ENCODE data around the gene KCNMB4. TPM values are rescaled to one million over a fixed set of nuclear protein-coding genes. Genes with fewer than 3 reads are reported as not detected.

Gene KCNMB4
- total RNA-seq, 1 donor from 2014 or later: 6.3 TPM

DNA sequence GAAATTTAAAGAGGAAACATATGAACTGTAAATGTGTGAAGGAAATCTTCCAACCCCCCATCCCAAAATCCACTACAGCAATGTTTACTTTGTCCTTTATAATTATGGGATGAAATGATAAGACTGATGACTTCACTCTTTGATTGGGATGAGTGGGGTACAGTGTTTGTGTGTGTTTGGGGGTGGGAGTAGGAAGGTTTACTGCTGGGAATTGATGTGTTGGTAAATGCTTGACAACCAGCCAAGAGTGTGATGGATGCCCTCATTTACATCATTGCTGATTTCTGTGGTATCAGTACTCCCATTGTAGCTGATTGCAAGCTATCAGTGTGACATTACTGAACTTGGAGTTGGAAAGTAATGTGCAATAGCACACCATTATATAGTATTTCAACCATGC, 90.9 kb downstream of the KCNMB4 start:
- Histone ChIP-seq H3K9ac (ENCODE audit: low read depth in 1 of 3, low read length in 3 of 3) (no peak overlapping the region), H3K36me3 (ENCODE audit: control insufficient read depth in 3 of 3, insufficient read depth in 3 of 3, low read length in 3 of 3) (no peaks in the 10 kb centered on the region), H3K27me3 (ENCODE audit: control insufficient read depth in 3 of 3, insufficient read depth in 3 of 3, low read length in 3 of 3) (no peaks in the 10 kb centered on the region), H3K27ac (ENCODE audit: low read depth, low read length) (no peak overlapping the region), H3K9me3 (ENCODE audit: control insufficient read depth in 3 of 3, low read length in 3 of 3) (no peaks in the 10 kb centered on the region), H3K4me3 (ENCODE audit: low read length in 3 of 3) (no peak overlapping the region), H3K4me1 (ENCODE audit: control insufficient read depth in 3 of 3, insufficient read depth in 3 of 3, low read length in 3 of 3) (no peaks in the 10 kb centered on the region)

DNA sequence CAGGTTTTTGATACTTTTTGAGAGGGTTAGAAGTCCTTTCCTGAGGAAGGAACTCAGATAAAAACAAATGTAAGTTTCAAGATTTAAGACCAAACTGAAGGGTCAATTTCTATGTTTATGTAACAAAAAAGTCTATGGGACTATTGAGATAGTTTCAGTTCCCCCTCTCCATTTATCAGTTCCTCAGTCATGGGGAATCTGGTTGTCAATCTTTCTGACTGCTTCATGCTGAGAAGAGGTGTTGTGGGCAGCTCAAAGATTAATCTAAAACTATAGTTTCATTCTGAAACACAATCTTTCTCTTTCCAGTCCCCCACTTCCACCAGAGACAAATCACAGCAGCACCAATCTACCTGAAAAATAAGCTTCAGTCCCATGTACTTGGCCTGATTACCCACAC, 93.7 kb downstream of the KCNMB4 start:
- H3K27ac ChIP-seq (ENCODE audit: low read depth, low read length): no peak overlapping the region
- no peaks in the 10 kb centered on the region for H3K27me3 ChIP-seq (ENCODE audit: control insufficient read depth in 3 of 3, insufficient read depth in 3 of 3, low read length in 3 of 3)
- H3K36me3 ChIP-seq (ENCODE audit: control insufficient read depth in 3 of 3, insufficient read depth in 3 of 3, low read length in 3 of 3): no peaks in the 10 kb centered on the region
- no peaks in the 10 kb centered on the region for H3K4me1 ChIP-seq (ENCODE audit: control insufficient read depth in 3 of 3, insufficient read depth in 3 of 3, low read length in 3 of 3)
- no peak overlapping the region for H3K9ac ChIP-seq (ENCODE audit: low read depth in 1 of 3, low read length in 3 of 3)
- H3K9me3 ChIP-seq (ENCODE audit: control insufficient read depth in 3 of 3, low read length in 3 of 3): no peaks in the 10 kb centered on the region
- no peak overlapping the region for H3K4me3 ChIP-seq (ENCODE audit: low read length in 3 of 3)

DNA sequence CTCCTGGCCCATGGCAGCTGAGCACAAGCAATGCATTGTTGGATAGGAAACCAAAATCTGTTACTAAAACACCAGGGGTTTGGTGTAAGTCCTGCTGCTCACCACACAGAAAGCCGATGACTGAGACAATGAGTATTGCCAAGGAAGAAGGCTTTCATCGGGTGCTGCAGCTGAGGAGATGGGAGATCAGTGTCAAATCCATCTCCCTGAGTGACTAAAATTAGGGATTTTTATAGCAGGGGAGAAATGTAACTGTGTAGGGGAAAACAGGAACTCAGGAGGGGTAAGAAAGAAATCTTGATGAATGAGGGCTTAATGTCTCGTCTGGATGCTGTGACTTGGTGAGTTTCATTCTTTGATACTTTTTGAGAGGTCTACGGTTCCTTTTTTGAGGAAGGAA, 97.9 kb downstream of the KCNMB4 start:
- H3K4me3 ChIP-seq (ENCODE audit: low read length in 3 of 3): no peak overlapping the region

DNA sequence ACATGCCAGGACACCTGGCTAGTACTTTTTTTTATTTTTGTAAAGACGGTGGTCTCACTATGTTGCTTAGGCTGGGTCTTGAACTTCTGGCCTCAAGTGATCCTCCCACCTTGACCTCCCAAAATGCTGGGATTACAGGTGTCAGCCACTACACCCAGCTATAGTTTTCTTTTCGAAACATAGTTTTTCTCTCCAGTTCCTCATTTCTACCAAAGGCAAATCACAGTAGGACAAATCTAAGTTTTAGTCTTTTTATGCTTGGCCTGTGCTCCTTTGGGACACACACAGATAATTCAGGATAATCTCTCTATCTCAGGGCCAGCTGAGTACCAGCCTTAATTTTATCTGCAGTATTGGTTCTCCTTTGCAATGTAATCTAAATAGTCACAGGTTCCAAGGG, 100.7 kb downstream of the KCNMB4 start:
- H3K9me3 ChIP-seq (ENCODE audit: control insufficient read depth in 3 of 3, low read length in 3 of 3): no peaks in the 10 kb centered on the region
- H3K27ac ChIP-seq (ENCODE audit: low read depth, low read length): no peak overlapping the region
- H3K27me3 ChIP-seq (ENCODE audit: control insufficient read depth in 3 of 3, insufficient read depth in 3 of 3, low read length in 3 of 3): no peaks in the 10 kb centered on the region
- no peak overlapping the region for H3K9ac ChIP-seq (ENCODE audit: low read depth in 1 of 3, low read length in 3 of 3)
- H3K4me1 ChIP-seq (ENCODE audit: control insufficient read depth in 3 of 3, insufficient read depth in 3 of 3, low read length in 3 of 3): no peaks in the 10 kb centered on the region
- no peak overlapping the region for H3K4me3 ChIP-seq (ENCODE audit: low read length in 3 of 3)
- no peaks in the 10 kb centered on the region for H3K36me3 ChIP-seq (ENCODE audit: control insufficient read depth in 3 of 3, insufficient read depth in 3 of 3, low read length in 3 of 3)

More for the DNA sequence above, 97.9 kb downstream of the KCNMB4 start:
- Histone ChIP-seq H3K27ac (ENCODE audit: low read depth, low read length) (no peak overlapping the region), H3K9ac (ENCODE audit: low read depth in 1 of 3, low read length in 3 of 3) (no peak overlapping the region), H3K9me3 (ENCODE audit: control insufficient read depth in 3 of 3, low read length in 3 of 3) (no peaks in the 10 kb centered on the region), H3K36me3 (ENCODE audit: control insufficient read depth in 3 of 3, insufficient read depth in 3 of 3, low read length in 3 of 3) (no peaks in the 10 kb centered on the region), H3K27me3 (ENCODE audit: control insufficient read depth in 3 of 3, insufficient read depth in 3 of 3, low read length in 3 of 3) (no peaks in the 10 kb centered on the region), H3K4me1 (ENCODE audit: control insufficient read depth in 3 of 3, insufficient read depth in 3 of 3, low read length in 3 of 3) (no peaks in the 10 kb centered on the region)

DNA sequence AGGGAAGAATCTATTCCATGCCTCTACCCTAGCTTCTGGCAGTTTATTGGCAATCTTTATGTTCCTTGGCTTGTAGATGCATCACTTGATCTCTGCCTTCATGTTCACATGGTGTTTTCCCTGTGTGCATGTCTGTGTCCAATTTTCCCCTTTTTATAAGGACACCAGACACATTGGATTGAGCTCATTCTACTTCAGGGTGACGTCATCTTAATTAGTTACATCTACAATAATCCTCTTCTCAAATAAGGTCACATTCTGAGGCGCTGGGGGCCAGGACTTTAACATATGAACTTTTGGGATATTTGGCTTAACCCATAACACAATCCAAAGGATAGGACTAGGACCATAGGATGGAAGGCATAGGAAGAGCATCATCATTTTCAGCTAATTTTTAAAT, 101.4 kb downstream of the KCNMB4 start:
- no peaks in the 10 kb centered on the region for H3K36me3 ChIP-seq (ENCODE audit: control insufficient read depth in 3 of 3, insufficient read depth in 3 of 3, low read length in 3 of 3)
- no peaks in the 10 kb centered on the region for H3K4me1 ChIP-seq (ENCODE audit: control insufficient read depth in 3 of 3, insufficient read depth in 3 of 3, low read length in 3 of 3)
- H3K9me3 ChIP-seq (ENCODE audit: control insufficient read depth in 3 of 3, low read length in 3 of 3): no peaks in the 10 kb centered on the region
- no peak overlapping the region for H3K4me3 ChIP-seq (ENCODE audit: low read length in 3 of 3)
- no peak overlapping the region for H3K27ac ChIP-seq (ENCODE audit: low read depth, low read length)
- H3K27me3 ChIP-seq (ENCODE audit: control insufficient read depth in 3 of 3, insufficient read depth in 3 of 3, low read length in 3 of 3): no peaks in the 10 kb centered on the region
- no peak overlapping the region for H3K9ac ChIP-seq (ENCODE audit: low read depth in 1 of 3, low read length in 3 of 3)

DNA sequence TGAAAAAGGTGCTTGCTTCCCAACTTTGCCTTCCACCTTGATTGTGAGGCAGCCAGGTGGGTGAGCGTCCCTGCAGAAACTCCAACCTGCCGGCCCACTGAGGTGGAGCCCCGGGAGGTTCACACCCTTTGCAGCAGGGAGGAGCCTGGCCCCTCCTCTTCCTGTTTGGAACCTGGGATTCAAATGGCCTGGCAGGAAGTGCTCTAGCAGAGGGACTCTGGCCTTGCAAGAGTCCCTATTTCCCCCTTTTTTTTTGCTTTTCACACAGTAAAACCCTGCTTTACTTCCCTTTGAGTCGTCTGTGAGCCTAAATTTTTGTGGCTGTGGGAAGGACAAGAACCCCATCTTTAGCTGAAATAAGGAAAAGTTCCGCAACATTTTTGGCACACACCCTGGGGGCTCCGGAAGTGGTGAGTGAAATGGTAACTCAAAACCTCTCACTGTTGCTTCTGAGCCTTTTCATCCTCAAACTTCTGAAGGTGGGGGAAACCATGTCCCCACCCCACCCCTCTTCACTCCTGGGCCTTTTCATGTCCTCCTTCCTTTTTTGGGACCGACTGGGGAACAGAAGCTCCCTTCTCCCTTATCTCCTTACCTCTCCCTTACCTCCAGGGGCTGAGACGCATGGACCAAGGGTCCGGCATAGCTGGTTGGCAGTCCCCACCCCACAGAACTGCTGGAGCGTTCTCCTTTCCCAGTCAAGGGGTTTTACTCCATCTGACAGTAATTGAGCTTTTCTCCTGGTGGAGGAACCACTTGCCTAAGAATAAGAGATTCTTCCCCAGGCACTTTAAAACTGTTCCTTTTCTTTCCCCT, 102.0 kb downstream of the KCNMB4 start:
- Histone ChIP-seq H3K36me3 (ENCODE audit: control insufficient read depth in 3 of 3, insufficient read depth in 3 of 3, low read length in 3 of 3) (no peaks in the 10 kb centered on the region), H3K27me3 (ENCODE audit: control insufficient read depth in 3 of 3, insufficient read depth in 3 of 3, low read length in 3 of 3) (no peaks in the 10 kb centered on the region), H3K27ac (ENCODE audit: low read depth, low read length) (no peak overlapping the region), H3K9ac (ENCODE audit: low read depth in 1 of 3, low read length in 3 of 3) (no peak overlapping the region), H3K4me1 (ENCODE audit: control insufficient read depth in 3 of 3, insufficient read depth in 3 of 3, low read length in 3 of 3) (no peaks in the 10 kb centered on the region), H3K4me3 (ENCODE audit: low read length in 3 of 3) (no peak overlapping the region), H3K9me3 (ENCODE audit: control insufficient read depth in 3 of 3, low read length in 3 of 3) (no peaks in the 10 kb centered on the region)

DNA sequence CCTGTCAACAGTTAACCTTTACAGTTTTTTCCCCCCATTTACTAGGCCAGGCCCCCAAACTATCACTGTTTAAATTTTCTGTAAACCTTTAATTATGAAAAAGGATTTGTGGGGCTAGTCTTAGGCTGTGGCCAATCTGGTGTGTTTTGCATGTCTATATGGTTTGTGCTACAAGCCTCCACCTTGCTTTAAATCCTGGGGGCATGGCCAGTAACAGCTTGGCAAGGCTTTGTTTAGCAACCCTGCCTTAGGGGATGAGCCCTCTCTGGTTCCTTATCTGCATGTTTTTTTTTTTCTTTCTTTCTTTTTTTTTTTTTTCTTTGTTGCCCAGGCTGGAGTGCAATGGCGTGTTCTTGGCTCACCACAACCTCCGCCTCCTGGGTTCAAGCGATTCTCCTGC, 102.7 kb downstream of the KCNMB4 start:
- H3K9me3 ChIP-seq (ENCODE audit: control insufficient read depth in 3 of 3, low read length in 3 of 3): no peaks in the 10 kb centered on the region
- no peak overlapping the region for H3K9ac ChIP-seq (ENCODE audit: low read depth in 1 of 3, low read length in 3 of 3)
- H3K4me3 ChIP-seq (ENCODE audit: low read length in 3 of 3): no peak overlapping the region
- H3K36me3 ChIP-seq (ENCODE audit: control insufficient read depth in 3 of 3, insufficient read depth in 3 of 3, low read length in 3 of 3): no peaks in the 10 kb centered on the region
- H3K27me3 ChIP-seq (ENCODE audit: control insufficient read depth in 3 of 3, insufficient read depth in 3 of 3, low read length in 3 of 3): no peaks in the 10 kb centered on the region
- H3K4me1 ChIP-seq (ENCODE audit: control insufficient read depth in 3 of 3, insufficient read depth in 3 of 3, low read length in 3 of 3): no peaks in the 10 kb centered on the region
- no peak overlapping the region for H3K27ac ChIP-seq (ENCODE audit: low read depth, low read length)

DNA sequence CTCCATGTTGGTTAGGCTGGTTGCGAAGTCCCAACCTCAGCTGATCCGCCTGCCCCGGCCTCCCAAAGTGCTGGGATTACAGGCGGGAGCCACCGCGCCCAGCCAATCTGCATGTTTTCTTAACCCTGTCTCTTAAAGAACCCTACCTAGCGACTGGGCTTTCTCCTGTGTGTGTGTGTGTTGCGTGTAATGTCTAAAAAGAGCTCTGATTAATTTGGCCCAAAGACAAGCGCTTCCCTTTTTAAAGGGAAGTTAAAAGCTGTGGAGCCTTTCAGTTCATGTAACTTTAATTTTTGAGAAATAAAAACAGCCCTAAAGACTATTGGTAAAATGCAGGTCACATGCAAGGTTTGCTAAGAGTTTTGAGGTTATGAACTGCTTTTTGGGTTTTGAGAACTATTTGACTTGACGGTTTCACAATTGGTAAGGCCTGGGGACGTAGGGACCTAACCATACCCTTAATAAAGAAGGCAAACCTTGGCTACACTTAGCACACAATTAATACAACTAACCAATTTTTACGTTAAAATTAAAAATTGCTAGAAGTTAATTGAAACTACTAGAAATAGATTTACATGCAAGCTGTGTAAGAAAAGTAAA, 103.2 kb downstream of the KCNMB4 start:
- Histone ChIP-seq H3K9me3 (ENCODE audit: control insufficient read depth in 3 of 3, low read length in 3 of 3) (no peaks in the 10 kb centered on the region), H3K9ac (ENCODE audit: low read depth in 1 of 3, low read length in 3 of 3) (no peak overlapping the region), H3K36me3 (ENCODE audit: control insufficient read depth in 3 of 3, insufficient read depth in 3 of 3, low read length in 3 of 3) (no peaks in the 10 kb centered on the region), H3K27me3 (ENCODE audit: control insufficient read depth in 3 of 3, insufficient read depth in 3 of 3, low read length in 3 of 3) (no peaks in the 10 kb centered on the region), H3K4me1 (ENCODE audit: control insufficient read depth in 3 of 3, insufficient read depth in 3 of 3, low read length in 3 of 3) (no peaks in the 10 kb centered on the region), H3K4me3 (ENCODE audit: low read length in 3 of 3) (no peak overlapping the region), H3K27ac (ENCODE audit: low read depth, low read length) (no peak overlapping the region)

DNA sequence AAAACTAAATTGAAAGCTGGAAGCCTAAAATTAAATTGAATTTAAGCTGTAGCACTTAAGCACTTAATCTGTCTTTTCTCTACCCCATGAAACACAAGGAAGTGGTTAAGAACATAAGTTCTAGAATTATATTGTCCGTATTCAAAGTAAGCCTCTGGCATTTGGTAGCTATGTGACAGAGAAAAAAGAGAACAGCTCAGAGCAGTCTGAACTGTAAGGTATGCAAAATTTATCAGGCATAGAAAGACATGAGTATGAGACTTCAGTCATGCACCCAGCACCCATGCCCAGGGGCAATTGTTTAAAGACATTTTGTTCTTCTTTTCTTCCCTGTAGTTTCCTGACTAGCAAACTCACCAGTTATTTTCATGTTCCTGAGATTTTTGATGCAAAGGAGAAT, 116.7 kb downstream of the KCNMB4 start:
- Histone ChIP-seq H3K9me3 (ENCODE audit: control insufficient read depth in 3 of 3, low read length in 3 of 3) (no peaks in the 10 kb centered on the region), H3K4me3 (ENCODE audit: low read length in 3 of 3) (no peak overlapping the region), H3K36me3 (ENCODE audit: control insufficient read depth in 3 of 3, insufficient read depth in 3 of 3, low read length in 3 of 3) (no peaks in the 10 kb centered on the region), H3K4me1 (ENCODE audit: control insufficient read depth in 3 of 3, insufficient read depth in 3 of 3, low read length in 3 of 3) (no peaks in the 10 kb centered on the region), H3K27ac (ENCODE audit: low read depth, low read length) (no peak overlapping the region), H3K9ac (ENCODE audit: low read depth in 1 of 3, low read length in 3 of 3) (no peak overlapping the region), H3K27me3 (ENCODE audit: control insufficient read depth in 3 of 3, insufficient read depth in 3 of 3, low read length in 3 of 3) (peaks cover 0 to 2% (median 0%) of the 10 kb centered on the region in 3 donors)
